Activated B cell treated with CpG ODN at 0.5 μM for 24 hours (primary cell): ENCODE measurements around the gene GOLGA8R. TPM values are rescaled to one million over a fixed set of nuclear protein-coding genes. Genes with fewer than 3 reads are reported as not detected.
"Not testable (repeated sequence)": the region's sequence is repeated elsewhere in the genome, so short reads cannot be mapped to it uniquely, and the experiment has no call there.

Source experiments
- ATAC-seq: fragments of 200-7000 bp; cut with Tn5 transposase; one replicate; pipeline ENCODE4 v1.10.0; 2021; ENCODE audit warnings: low read depth, mild to moderate bottlenecking, moderate library complexity
- CTCF ChIA-PET: fragments of 350-600 bp; sonication (Branson Sonifier 250); formaldehyde crosslinking; loops from one replicate; lab custom pipeline; 2021; ENCODE audit warnings: antibody characterized with exemption; lab: Charles Lee
- POLR2A ChIA-PET: fragments of 350-600 bp; sonication (Branson Sonifier 250); formaldehyde crosslinking; loops from one replicate; lab custom pipeline; 2021; ENCODE audit warnings: antibody characterized with exemption; lab: Charles Lee
- DNase-seq: peaks from one replicate; pipeline ENCODE4 v3.0.0; 2022
- H3K27ac Mint-ChIP-seq: one replicate; pipeline ENCODE4 v1.8.0; 2020; ENCODE audit warnings: mixed read lengths
- H3K27me3 Mint-ChIP-seq: one replicate; pipeline ENCODE4 v1.8.0; 2021; ENCODE audit warnings: mixed read lengths
- H3K36me3 Mint-ChIP-seq: one replicate; pipeline ENCODE4 v1.8.0; 2021; ENCODE audit warnings: low read depth, mixed read lengths
- H3K4me1 Mint-ChIP-seq: one replicate; pipeline ENCODE4 v1.8.0; 2021; ENCODE audit warnings: mixed read lengths
- H3K4me3 Mint-ChIP-seq: one replicate; pipeline ENCODE4 v1.8.0; 2020; ENCODE audit warnings: mild to moderate bottlenecking, mixed read lengths
- H3K9me3 Mint-ChIP-seq: one replicate; pipeline ENCODE4 v1.8.0; 2020; ENCODE audit warnings: mixed read lengths
- intact Hi-C: fragments of 100-400 bp; cut with micrococcal nuclease; formaldehyde crosslinking; loops from one replicate; pipeline ENCODE4 v1.15.1; 2024
- total RNA-seq: library from RNA; stranded (reverse); gene quantifications from 2 replicates; pipeline ENCODE4 v1.2.3, GENCODE V29; 2022

GOLGA8R gene, protein sequence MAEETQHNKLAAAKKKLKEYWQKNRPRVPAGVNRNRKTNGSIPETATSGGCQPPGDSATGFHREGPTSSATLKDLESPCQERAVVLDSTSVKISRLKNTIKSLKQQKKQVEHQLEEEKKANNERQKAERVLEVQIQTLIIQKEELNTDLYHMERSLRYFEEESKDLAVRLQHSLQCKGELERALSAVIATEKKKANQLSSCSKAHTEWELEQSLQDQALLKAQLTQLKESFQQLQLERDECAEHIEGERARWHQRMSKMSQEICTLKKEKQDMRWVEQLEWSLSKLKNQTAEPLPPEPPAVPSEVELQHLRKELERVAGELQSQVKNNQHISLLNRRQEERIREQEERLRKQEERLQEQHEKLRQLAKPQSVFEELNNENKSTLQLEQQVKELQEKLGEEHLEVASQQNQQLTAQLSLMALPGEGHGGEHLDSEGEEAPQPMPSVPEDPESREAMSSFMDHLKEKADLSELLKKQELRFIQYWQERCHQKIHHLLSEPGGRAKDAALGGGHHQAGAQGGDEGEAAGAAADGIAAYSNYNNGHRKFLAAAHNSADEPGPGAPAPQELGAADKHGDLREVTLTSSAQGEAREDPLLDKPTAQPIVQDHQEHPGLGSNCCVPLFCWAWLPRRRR
- total RNA-seq, result 1.3 and 2.3 TPM in 2 replicates

GRCh38 chr15:30414160-30414559, at the start of gene GOLGA8R:
GOLGA8R (minus strand) TSS chr15:30414260; CDS start chr15:30414162, 98 bp downstream.
- DNase-seq, H3K4me3 Mint-ChIP-seq, ATAC-seq, H3K9me3 Mint-ChIP-seq, intact Hi-C loops, POLR2A ChIA-PET, H3K4me1 Mint-ChIP-seq, H3K27ac Mint-ChIP-seq, H3K36me3 Mint-ChIP-seq, CTCF ChIA-PET, H3K27me3 Mint-ChIP-seq: not testable (repeated sequence)

GRCh38 chr15:30463849-30464248, 49.8 kb upstream of the GOLGA8R start:
- H3K9me3 Mint-ChIP-seq, H3K27ac Mint-ChIP-seq, CTCF ChIA-PET, POLR2A ChIA-PET, intact Hi-C loops, H3K4me3 Mint-ChIP-seq, DNase-seq, H3K36me3 Mint-ChIP-seq, ATAC-seq, H3K4me1 Mint-ChIP-seq, H3K27me3 Mint-ChIP-seq: not testable (repeated sequence)

DNA sequence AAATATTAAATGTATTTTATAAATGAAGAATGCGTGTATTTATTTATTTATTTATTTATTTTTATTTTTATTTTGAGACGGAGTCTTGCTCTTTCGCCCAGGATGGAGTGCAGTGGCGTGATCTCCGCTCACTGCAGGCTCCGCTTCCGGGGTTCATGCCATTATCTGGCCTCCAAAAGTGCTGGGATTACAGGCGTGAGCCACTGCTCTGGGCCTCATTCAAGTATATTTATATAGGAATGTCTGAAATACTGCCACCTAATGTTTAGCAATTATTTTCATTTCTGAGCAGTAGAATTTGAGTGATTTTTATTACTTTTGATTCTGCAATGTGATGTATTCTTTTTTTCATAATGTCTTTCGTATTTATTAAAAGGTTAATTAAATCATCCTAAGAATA, 48.1 kb upstream of the GOLGA8R start:
- H3K4me1 Mint-ChIP-seq, H3K27me3 Mint-ChIP-seq, H3K36me3 Mint-ChIP-seq, ATAC-seq, DNase-seq, H3K4me3 Mint-ChIP-seq, POLR2A ChIA-PET, CTCF ChIA-PET, H3K27ac Mint-ChIP-seq, intact Hi-C loops, H3K9me3 Mint-ChIP-seq: not testable (repeated sequence)

GRCh38 chr15:30452702-30453101, 38.6 kb upstream of the GOLGA8R start:
- H3K4me3 Mint-ChIP-seq, CTCF ChIA-PET, intact Hi-C loops, H3K27ac Mint-ChIP-seq, H3K9me3 Mint-ChIP-seq, ATAC-seq, H3K4me1 Mint-ChIP-seq, H3K27me3 Mint-ChIP-seq, POLR2A ChIA-PET, H3K36me3 Mint-ChIP-seq, DNase-seq: not testable (repeated sequence)

GRCh38 chr15:30438348-30438747, 24.3 kb upstream of the GOLGA8R start:
- H3K27me3 Mint-ChIP-seq, CTCF ChIA-PET, intact Hi-C loops, DNase-seq, H3K36me3 Mint-ChIP-seq, H3K9me3 Mint-ChIP-seq, H3K27ac Mint-ChIP-seq, H3K4me3 Mint-ChIP-seq, POLR2A ChIA-PET, H3K4me1 Mint-ChIP-seq, ATAC-seq: not testable (repeated sequence)

DNA sequence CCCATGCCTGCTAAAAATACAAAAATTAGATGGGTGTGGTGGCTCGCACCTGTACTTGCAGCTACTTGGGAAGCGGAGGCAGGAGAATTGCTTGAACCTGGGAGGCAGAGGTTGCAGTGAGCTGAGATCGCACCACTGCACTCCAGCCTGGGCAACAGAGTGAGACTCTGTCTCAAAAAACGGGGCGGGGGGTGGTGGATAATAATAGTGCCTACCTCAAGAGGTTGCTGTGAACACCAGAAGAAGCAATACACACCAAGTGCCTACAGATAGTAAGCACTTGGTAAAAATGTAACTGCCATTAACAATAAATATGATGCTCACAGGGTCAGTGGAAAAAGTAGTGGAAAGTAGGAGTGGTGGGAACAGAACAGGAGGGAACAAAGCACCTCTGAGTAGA, 21.8 kb upstream of the GOLGA8R start:
- DNase-seq, CTCF ChIA-PET, POLR2A ChIA-PET, H3K27me3 Mint-ChIP-seq, H3K27ac Mint-ChIP-seq, H3K4me3 Mint-ChIP-seq, intact Hi-C loops, ATAC-seq, H3K36me3 Mint-ChIP-seq, H3K4me1 Mint-ChIP-seq, H3K9me3 Mint-ChIP-seq: not testable (repeated sequence)

GRCh38 chr15:30420723-30421122, 6.7 kb upstream of the GOLGA8R start:
- H3K27ac Mint-ChIP-seq, H3K4me3 Mint-ChIP-seq, H3K36me3 Mint-ChIP-seq, H3K27me3 Mint-ChIP-seq, CTCF ChIA-PET, DNase-seq, H3K9me3 Mint-ChIP-seq, ATAC-seq, intact Hi-C loops, POLR2A ChIA-PET, H3K4me1 Mint-ChIP-seq: not testable (repeated sequence)

GRCh38 chr15:30407636-30408035, 6.4 kb downstream of the GOLGA8R start:
- H3K9me3 Mint-ChIP-seq, H3K36me3 Mint-ChIP-seq, DNase-seq, CTCF ChIA-PET, ATAC-seq, intact Hi-C loops, H3K27ac Mint-ChIP-seq, H3K4me3 Mint-ChIP-seq, H3K27me3 Mint-ChIP-seq, H3K4me1 Mint-ChIP-seq, POLR2A ChIA-PET: not testable (repeated sequence)

GRCh38 chr15:30398988-30399387, 15.1 kb downstream of the GOLGA8R start:
- H3K27me3 Mint-ChIP-seq, CTCF ChIA-PET, POLR2A ChIA-PET, H3K4me1 Mint-ChIP-seq, H3K9me3 Mint-ChIP-seq, intact Hi-C loops, H3K36me3 Mint-ChIP-seq, H3K4me3 Mint-ChIP-seq, H3K27ac Mint-ChIP-seq: not testable (repeated sequence)
- ATAC-seq, result peak; percentile 66
- peak; percentile 43 for DNase-seq

GRCh38 chr15:30393664-30393991, 20.4 kb downstream of the GOLGA8R start:
- H3K27ac Mint-ChIP-seq, H3K4me1 Mint-ChIP-seq, CTCF ChIA-PET, intact Hi-C loops, ATAC-seq, H3K9me3 Mint-ChIP-seq, DNase-seq, POLR2A ChIA-PET, H3K4me3 Mint-ChIP-seq, H3K36me3 Mint-ChIP-seq, H3K27me3 Mint-ChIP-seq: not testable (repeated sequence)

DNA sequence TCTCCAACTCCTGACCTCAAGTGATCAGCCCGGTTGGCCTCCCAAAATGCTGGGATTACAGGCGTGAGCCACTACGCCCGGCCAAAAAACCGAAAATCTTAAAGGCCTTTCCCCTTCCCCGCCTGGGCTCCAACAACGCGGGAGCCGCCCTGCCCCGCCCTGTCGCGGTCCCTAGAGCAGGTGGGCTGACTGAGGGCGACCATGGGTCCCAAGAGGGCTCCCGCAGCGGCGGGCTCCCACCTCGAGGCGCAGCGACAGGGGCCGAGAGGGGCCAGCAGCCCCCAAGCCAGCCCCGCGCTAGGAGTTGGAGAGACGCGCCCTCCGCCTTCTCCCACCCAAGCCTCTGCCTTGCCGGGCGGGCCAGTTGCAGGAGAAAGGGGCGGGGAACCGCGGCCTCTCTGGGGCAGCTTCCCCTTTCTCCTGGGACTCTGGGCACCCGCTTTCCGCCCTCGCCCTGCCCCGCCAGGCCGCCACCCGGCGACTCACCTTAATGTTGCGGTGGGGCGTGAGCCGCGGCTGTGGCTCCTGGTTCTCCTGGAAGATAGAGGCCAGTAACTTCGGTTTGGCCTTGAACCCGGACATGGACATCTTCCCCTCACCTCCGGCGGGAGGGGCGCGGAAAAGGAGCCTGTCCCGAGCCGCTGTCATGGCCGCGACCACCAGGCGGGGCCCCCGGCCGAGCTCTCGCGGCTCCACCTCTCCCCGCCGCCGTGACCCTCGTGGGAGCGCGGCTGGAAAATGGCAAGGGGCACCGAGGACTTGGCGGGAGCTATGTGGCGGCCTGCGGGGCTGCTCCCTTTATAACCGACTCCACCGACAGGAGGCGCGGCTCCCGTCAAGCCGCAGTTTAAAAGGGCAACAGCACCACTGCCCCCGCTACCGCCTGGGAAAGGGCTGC, 21.0 kb downstream of the GOLGA8R start, which contains the start of gene CHRFAM7A:
TSS of gene CHRFAM7A (minus strand) at position 775 of the 898 bp plus-strand sequence. CDS start 10,189 bp downstream, outside the sequence.
- H3K27me3 Mint-ChIP-seq, intact Hi-C loops, CTCF ChIA-PET, H3K27ac Mint-ChIP-seq, H3K9me3 Mint-ChIP-seq, H3K36me3 Mint-ChIP-seq, POLR2A ChIA-PET, H3K4me3 Mint-ChIP-seq, H3K4me1 Mint-ChIP-seq, DNase-seq: not testable (repeated sequence)
- peak; percentile 71 for ATAC-seq
